Sciatic nerve (tissue), 2 donors: ENCODE measurements around the gene FGF22. TPM values are rescaled to one million over a fixed set of nuclear protein-coding genes. Genes with fewer than 3 reads are reported as not detected.
"Not testable (repeated sequence)": the region's sequence is repeated elsewhere in the genome, so short reads cannot be mapped to it uniquely, and the experiment has no call there.

Source experiments
- ATAC-seq: fragments of 200-7000 bp; cut with Tn5 transposase; one replicate; pipeline ENCODE4 v1.9.1; 2020; ENCODE audit warnings: mild to moderate bottlenecking, moderate library complexity
- DNase-seq: peaks from one replicate; pipeline ENCODE4 v3.0.0-alpha.2; 2020; ENCODE audit warnings: low spot score
- intact Hi-C: fragments of 100-400 bp; cut with DNase I; formaldehyde crosslinking; loops from one replicate; pipeline ENCODE4 v1.14.2; 2022
- total RNA-seq: library from RNA; stranded (reverse); fragmentation: NEBNext Ultra II Directional; extraction: Animal tissue kit (Norgen Biotek cat#: 25700); gene quantifications from one replicate; pipeline ENCODE4 v1.2.1, GENCODE V29; 2021
- donor health status: DM: no; HTN: no; CAD: no.
- donor health status: DM: no; HTN: no; CAD: no.

The FGF22 gene
- total RNA-seq, 1 donor from 2014 or later, result 3.2 TPM

- ATAC-seq (no peak), DNase-seq (peak; percentile 54)
- intact Hi-C loops, result no loop called here
Observed at GRCh38 chr19:619286-620002, 20.2 kb upstream of the FGF22 start.

- DNase-seq, result no peak
- intact Hi-C loops, result no loop called here
- no peak for ATAC-seq
Observed at GRCh38 chr19:620166-620862, 19.4 kb upstream of the FGF22 start.

DNA sequence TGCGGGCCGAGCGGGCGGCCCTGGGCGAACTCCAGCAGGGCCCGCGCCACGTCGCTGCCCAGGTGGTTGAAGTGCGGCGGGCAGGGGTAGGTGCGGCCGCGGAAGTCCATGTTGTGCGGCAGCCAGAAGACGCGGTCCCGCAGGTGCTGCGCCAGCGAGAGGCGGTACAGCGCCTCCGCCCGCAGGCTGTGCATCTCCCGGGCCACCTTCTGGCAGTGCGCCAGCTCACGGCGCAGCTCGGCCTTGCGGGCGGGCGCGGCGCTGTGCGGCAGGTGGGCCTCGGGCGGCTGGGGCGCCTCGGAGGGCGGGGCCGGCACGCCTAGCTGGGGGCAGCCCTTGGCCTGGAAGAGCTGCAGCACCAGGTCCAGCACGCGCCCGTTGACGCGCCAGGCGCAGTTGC, 18.5 kb upstream of the FGF22 start:
- DNase-seq, intact Hi-C loops, ATAC-seq: not testable (repeated sequence)

DNA sequence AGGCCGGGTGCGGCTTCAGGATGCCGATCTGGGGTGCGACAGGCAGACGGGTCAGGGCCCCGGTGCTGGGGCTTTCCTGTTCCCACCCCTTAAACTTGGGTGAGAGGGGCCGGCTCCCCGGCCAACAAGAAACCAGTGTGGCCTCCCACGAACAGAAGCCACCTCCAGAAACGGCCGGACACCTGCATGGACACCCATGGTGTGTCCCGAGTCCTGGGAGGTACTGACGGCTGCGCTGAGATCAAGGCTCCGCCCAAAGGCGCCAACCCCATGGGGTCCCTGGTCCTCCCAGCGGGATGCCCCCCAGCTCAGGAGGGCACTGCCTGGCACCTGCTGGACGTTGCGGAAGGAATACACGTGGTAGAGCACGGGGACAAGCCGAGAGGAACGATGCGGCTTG, 17.9 kb upstream of the FGF22 start:
- DNase-seq (no peak), ATAC-seq (no peak)
- intact Hi-C loops, result no loop called here

DNA sequence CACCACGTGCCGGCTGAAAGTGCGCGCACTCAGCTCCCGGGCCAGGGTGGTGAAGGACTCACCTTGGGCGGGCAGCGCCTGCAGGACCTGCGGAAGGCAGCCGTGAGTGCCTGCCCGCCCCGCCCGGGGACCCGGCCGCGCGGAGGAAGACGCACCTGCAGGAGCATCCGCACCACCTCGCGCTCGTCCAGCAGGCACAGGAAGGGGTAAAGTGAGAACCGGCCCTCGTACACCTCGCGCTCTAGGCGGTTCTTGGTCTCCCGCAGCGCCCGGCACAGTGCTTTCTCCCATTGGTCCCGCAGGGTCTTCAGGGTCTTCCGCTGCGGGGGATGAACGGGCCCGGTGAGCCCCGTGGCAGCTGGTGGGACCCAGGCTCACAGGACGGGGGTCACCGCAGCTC, 17.0 kb upstream of the FGF22 start:
- ATAC-seq (no peak), DNase-seq (no peak)
- intact Hi-C loops, result no loop called here

DNA sequence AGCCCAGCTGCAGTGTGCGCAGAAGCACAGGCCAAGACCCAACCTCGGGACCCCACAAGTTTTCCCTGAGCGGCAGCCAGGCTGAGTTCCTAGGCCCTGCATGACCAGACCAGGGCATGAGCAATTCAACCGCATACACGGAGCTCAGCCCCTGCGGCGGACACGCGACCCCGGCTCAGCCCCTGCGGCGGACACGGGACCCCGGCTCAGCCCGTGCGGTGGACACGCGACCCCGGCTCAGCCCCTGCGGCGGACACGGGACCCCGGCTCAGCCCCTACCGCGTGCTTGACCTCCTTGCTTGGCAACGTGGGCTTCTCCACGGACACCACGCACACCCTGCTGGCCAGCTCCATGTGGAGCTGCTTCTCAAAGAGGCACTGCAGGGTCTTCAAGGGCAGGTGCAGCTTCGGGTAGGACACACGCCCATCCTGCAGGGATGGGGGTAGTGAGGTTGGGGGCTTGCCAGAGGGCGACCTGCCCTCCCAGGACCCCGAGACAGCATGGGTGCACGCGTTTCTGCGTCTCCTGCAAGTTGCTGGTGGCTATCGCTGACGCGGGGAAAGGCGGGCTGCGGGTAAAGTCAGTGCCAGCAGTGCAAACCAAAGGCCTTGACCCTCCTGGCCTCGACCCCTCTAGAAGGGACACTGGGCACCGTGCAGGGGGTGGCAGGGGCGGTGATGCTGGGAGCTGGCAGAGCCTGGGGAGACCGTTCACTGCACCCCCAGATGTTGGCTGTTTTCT, 16.3 kb upstream of the FGF22 start:
- ATAC-seq (peak; percentile 68), DNase-seq (no peak)
- intact Hi-C loops, result no loop called here

DNA sequence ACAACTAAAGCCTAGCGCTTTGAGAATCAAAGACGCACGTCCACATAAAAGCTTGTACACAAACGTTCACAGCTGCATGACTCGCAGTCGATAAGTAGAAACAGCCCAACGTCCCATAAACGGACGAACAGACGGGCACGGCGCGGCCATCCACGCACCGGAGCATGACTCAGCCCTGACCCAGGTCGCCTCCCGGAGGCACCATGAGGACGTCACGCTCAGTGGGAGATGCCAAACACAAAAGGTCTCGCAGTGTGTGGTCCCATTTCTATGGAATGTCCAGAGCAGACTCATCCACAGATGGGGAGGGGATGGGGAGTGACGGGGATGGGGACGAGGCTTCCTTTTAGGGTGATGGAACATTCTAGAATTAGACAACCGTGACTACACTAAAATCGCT, 15.7 kb upstream of the FGF22 start:
- DNase-seq (peak; percentile 89), ATAC-seq (peak; percentile 95)
- intact Hi-C loops, result no loop called here

DNA sequence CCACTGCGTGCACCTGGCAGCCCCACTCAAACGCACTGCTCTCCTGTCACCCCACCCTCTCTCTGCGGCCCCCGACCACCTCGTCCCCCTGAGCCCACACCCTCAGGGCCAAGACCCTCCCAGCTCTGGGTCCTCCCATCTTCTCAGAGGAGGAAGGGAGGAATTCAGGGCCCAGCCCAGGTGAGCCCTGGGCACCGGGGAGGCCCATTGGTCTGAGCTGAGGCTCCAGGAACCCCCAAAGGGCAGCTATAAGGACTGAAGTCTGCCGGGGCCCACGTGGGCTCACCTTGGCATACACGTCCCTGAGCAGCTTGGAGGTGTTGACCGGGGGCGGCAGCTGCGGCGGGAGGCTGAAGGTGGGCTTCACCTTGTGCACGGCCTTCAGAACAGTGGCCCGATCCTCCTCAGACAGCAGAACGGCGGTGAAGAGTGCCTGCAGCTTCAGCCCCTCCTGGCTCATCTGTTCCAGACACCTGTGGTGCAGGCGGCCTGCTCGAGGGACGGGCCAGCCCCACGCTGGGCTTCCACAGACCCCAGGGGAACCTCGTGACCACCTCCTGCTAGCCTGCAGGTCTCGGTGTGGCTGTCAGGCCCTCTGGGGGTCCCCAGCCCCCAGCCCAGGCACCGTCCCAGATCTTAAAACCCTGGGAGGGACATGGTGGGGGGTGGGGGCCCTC, 15.1 kb upstream of the FGF22 start:
- peak; percentile 4 for ATAC-seq
- intact Hi-C loops, result no loop called here
- DNase-seq, result no peak

DNA sequence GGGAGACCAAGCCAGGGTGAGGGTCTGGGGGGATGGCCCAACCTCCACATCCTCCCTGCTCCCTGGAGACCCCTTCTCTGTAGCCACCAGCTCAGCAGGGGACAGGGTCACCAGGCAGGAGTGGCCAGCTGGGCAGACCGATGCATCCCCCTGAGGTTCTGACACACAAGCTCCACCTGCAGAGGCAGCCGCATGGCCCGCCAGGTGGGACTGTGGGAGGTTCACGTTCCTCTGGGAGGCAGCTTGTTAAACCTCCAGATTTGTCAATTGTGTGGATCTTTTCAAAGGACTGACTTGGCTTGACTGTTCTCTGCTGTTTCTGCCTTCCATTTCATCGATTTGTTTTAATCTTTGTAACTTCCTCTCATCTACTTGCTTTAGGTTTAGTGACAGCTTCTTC, 14.4 kb upstream of the FGF22 start:
- intact Hi-C loops, result no loop called here
- no peak for DNase-seq
- ATAC-seq, result no peak

GRCh38 chr19:626566-626965, 13.1 kb upstream of the FGF22 start:
- DNase-seq, intact Hi-C loops, ATAC-seq: not testable (repeated sequence)

DNA sequence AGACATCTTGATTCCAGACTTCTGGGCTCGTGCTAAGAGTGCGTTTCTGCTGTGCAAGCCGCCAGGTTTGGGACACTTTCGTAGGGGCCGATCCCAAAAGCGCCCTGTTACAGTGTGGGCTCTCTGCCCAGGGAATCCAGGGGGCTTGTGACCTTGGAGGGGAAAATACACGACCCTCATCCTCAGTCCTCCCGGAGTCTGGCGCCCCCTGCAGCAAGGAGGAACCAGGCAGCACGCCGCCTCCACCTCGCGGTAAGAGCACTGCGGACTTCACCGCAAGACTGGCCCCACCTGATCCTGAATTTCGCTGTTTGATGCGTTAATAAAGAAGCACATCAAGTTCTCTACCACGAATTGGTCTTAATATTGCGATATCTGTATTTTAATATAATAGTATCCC, 11.5 kb upstream of the FGF22 start:
- DNase-seq (no peak), ATAC-seq (no peak)
- intact Hi-C loops, result no loop called here

DNA sequence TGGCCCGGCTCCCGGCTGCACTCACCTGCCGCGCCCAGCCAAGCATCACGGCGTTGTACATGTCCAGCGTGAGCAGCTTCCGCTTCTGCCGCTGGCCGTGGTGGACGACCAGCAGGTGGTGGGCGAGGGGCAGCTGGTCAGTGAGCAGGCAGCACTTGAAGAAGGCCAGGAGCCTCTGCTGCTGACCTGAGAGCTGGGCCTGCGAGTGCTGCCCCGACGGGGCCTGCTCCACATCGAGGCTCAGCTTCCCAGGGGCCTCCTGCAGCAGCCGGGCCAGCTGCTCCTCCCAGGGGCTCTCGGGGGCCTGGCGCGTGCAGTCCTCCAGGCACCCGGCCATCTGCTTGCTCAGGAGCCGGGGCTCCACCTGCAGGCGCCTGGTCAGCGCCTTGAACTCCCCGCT, 10.2 kb upstream of the FGF22 start:
- ATAC-seq, intact Hi-C loops: not testable (repeated sequence)

DNA sequence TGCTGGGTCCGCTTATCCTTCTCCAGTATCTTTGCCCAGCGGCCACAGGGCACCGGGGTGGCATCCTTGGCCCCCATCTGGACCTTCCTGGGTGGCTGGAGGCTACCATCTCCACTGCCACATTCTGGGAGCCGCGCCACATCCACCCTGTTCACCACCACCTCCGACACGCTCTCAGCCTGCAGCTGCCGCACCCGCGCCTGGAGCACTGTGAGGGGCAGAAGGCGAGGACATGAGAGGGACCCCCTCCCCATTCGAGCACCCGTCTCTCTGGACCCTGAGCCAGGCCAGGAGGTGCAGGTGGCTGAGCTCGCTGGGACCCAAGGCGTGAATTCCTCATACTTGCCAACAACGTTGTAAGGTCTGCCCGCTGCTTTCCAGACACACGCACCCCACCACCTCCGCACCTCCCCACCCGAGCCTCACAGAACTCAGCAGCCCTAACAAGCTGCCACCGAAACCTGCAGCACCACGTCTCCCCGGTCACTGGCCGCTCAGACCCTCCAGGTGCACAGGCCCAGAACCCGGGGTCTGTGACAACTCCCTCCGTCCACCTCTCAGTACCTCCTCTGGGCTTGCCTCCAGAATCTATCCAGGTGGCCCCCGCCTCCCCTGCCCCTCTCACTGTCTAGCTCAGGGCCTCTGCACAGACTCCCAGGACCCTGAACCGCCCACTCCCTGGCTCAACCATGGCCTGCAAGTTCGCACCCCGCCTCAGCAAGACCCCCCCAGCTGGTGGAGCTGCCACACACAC, 9.5 kb upstream of the FGF22 start:
- ATAC-seq (no peak), DNase-seq (no peak)
- intact Hi-C loops, result no loop called here

More for the DNA sequence above, 10.2 kb upstream of the FGF22 start:
- not testable (repeated sequence) for DNase-seq

DNA sequence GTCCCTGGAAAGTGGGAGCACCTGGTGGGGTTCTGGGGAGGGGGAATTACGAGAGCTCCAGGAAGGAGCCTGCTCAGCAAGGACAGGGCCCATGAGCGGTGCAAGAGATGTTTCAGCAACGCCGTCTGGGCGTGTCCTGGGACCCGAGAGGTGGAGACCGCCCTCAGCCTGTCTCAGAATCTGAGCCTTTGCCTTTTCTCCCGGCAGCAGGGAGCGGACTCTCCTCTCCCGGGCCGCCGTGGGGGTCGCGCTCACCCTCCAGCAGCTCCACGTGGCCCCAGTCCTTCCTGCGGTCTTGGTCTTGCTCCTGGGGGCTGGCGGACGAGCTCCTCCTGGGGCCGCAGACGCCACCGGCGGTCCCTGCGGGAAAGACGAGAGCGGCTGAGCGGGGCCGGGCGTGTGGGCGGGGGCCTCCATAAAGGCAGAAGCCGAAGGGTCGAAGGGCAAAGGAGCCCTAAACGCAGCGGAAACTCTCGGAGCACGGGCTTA, 7.1 kb upstream of the FGF22 start:
- DNase-seq (no peak), ATAC-seq (no peak)
- intact Hi-C loops, result no loop called here

DNA sequence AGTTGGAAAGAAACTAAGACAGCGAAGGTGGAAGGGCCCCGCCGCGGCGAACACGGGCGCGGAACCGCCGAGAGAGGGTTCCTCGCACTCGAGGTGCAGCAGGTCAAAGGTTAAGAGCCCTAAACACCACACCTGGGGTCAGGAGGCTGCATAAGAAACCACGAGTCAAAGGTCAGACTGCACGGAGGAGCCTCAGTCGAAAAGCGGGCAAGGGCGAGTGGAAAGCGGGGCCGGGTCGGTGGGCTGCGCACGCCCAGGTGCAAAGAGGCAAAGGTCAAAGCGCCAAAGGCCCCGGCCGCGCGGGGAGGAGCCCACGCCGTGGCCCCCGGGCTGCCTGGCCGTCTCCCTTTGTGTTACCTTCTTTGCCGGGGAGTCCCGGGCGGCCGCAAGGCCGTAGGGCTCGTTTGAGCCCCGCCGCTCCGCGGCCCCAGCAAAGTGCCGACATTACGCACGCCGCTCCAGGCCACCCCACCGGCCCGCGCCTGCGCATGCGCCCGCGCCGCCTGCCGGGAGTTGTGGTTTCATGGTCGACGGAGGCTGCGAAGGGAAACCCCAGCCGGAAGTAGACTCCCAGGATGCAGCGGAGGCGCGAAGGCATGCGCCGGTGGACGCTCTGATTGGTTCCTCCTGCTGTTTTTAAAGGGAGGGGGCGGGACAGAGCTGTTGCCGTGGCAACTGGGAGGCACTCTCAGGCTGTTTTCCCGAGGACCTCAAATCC, 6.5 kb upstream of the FGF22 start, which contains the start of gene POLRMT:
POLRMT (minus strand) TSS at position 470 of the 718 bp plus-strand sequence; CDS start at position 445, 25 bp downstream.
- intact Hi-C loops, result no loop called here
- ATAC-seq (peak; percentile 98), DNase-seq (peak; percentile 98)

GRCh38 chr19:633786-634639, 5.7 kb upstream of the FGF22 start:
- DNase-seq (no peak), ATAC-seq (peak; percentile 1)
- intact Hi-C loops, result no loop called here
